ENCODE measurements around the gene STIL.
"Not testable (repeated sequence)": the region's sequence is repeated elsewhere in the genome, so short reads cannot be mapped to it uniquely, and the experiment has no call there.

The STIL gene

DNA sequence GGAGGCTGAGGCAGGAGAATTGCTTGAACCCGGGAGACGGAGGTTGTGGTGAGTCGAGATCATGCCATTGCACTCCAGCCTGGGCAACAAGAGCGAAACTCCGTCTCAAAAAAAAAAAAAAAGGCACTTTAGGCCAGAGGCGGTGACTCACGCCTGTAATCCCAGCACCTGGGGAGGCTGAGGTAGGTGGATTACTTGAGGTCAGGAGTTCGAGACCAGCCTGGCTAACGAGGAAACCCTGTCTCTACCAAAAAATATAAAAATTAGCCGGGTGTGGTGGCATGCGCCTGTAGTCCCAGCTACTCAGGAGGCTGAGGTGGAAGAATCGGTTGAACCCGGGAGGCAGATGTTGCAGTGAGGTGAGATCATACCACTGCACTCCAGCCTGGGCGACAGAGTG, 6.0 kb upstream of the STIL start:
- DNase-seq (ENCODE audit: low read depth) = not testable (repeated sequence)

DNA sequence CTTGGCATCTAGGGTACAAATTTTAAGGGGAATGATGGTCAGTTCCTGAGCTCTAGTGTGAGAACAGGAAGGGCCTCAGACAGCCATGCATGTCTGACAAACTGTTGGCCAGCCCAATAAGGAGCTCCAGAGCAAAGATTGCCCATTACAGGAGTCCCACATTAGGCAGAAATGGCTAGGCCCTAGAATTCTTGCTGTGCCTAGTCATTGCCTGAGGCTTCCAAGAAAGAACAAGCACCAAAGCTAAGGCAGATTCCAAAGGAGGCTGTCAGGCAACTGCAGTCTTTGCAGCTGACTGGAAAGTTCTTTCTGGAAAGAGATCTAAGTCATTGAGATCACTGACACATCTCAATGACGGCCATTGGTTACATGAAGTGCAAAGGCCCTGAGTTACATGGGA, 3.9 kb upstream of the STIL start:
- DNase-seq (ENCODE audit: low read depth) = no peak

DNA sequence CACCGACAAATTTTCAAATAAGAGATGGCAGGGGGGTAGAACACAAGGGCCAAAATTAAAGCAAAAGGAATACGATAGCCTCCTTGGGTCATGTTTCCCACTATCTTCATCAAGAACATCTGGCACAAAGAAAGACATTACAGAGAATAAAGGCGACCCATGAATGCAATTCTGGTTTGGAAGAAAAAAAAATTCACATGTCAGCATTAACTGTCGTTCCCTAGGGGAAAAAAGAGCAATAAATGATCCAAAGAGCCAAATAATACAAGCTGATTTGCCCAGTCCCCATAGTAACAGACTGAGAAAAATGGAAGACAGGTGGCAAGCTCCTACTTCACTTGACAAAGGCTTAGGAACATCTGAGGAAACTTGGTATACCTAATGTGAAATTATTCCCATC, 4.5 kb downstream of the STIL start:
- no peak for DNase-seq (ENCODE audit: low read depth)

DNA sequence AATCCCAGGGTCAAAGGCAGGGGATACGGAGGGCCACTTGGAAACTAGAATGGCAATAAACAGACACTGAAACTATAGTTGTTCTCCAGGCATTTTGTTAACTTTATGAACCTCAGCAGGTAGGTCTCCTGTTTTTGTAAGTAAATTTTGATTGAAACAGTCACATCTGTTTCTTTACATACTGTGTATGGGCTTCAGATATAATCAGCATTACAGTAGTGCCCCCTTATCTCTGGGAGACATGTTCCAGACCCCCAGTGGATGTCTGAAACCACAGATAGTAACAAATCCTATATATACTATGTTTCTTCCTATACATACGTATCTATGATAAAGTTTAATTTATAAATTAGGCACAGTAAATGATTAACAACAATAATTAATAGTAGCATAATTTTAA, 11.5 kb downstream of the STIL start:
- DNase-seq (ENCODE audit: low read depth) = no peak

DNA sequence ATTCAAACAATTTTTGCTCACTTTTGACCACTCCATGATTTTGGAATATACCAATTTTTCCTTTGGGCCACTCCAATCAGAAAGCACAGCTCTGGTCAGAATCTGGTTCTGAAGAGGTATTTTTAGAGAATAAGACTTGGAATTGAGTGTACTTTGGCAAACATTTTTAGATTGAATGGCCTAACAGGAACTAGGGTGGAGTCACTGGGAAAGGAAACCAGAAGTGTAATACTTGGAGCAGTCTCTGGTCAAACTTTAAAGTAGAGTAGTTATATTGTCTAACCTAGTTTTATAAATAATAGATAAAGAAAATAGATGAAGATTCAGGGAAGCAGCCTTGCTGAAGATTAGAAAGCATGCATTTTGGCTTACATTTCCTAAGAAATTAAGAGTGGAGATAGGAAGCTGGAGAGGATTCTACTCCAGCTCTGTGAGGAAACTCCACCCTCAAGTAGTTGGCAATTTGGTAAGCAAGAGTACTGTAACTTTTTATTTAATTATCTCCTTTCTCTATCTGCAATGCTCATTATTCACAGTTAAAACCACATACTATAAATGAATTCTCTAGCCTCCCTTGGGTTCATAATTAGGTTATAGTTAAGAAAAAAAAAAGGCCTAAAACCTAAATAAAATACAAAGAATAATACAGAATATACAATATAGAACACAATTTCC, 15.8 kb downstream of the STIL start:
- no peak for DNase-seq (ENCODE audit: low read depth)

DNA sequence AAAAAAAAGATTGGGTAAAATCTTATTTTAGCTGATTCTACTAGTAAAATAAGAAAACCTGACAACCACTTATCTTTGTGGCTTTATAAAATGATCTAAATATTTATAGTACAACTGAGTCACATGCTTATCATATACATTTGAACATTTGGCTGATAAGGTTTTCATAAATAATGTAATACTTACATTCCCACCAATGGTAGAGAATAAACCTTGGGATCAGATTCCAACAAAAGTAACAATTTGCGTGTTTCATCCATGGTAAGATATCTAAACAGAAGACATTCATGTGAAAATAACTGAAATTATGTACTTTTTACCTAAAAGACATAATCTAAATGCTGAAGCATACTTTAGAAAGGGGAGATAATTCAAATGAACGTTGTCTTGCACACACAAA, 18.4 kb downstream of the STIL start:
- DNase-seq (ENCODE audit: low read depth) = no peak

DNA sequence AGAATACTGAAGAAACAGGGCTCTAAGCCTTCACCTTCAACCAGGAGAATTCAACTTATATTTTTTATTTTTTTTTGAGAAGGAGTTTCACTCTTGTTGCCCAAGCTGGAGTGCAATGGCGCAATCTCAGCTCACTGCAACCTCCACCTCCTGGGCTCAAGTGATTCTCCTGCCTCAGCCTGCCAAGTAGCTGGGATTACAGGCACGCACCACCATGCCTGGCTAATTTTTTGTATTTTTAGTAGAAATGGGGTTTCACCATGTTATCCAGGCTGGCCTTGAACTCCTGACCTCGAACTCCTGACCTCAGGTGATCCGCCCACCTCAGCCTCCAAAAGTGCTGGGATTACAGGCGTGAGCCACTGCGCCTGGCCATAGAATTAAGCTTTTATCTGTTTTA, 19.1 kb downstream of the STIL start:
- not testable (repeated sequence) for DNase-seq (ENCODE audit: low read depth)

DNA sequence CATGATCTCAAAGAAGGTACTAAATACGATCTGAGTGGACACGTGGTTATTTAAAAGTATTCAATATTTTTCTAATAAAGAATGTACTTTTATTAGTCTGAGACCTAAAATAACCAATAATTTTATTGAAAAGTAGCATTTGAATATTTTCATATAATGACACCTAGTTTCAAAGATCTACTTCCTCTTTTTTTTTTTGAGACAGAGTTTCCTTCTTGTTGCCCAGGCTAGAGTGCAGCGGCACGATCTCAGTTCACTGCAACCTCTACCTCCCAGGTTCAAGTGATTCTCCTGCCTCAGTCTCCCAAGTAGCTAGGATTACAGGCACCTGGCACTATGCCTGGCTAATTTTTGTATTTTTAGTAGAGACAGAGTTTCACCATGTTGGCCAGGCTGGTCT, 25.8 kb downstream of the STIL start:
- not testable (repeated sequence) for DNase-seq (ENCODE audit: low read depth)

DNA sequence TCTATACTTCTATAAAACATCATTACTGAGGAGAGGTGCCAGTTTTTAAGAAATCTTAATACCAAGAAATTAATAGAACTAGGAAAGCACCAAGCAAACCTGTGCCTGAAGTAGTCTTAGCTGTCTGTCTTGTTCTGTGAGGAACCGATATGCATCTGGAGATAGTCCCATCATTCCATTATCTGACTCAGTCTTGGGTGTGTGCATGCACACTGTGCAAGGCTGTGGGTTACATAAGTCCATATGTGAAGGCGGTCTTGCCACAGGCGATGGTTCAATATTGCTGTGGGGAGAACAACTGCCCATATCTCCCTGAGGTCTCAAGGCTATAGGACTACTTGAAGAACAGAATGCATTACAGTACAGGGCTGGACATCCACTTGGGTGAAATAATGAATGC, 33.8 kb downstream of the STIL start:
- DNase-seq (ENCODE audit: low read depth) = no peak

DNA sequence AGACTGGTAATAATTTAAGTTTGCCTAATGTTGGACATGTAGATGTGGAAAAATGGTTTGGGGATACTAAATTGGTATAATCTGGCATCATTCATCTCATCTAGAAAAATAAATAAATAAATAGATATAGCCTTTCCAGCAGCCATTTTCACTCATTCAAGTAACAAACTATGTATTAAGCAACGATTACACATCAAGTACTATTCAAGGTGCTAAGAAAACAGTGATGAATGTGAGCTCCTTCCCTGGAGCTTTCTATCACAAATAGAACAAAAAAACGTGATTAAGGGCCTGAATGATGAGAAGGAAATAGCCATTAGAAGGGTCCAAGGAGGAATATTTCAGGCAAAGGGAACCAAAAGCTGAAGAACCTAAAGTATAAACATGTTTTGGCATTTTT, 37.1 kb downstream of the STIL start:
- no peak for DNase-seq (ENCODE audit: low read depth)

DNA sequence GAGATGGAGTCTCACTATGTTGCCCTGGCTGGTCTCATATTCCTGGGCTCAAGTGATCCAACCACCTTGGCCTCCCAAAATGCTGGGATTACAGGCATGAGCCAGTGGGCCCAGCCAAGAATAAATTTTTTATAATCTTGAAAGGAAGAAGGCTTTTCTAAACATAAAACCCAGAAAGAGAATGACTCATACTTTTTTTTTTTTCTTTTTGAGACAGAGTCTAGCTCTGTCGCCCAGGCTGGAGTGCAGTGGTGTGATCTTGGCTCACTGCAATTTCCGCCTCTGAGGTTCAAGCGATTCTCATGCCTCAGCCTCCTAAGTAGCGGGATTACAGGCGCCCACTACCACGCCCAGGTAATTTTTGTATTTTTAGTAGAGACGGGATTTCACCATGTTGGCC, 38.1 kb downstream of the STIL start:
- not testable (repeated sequence) for DNase-seq (ENCODE audit: low read depth)

DNA sequence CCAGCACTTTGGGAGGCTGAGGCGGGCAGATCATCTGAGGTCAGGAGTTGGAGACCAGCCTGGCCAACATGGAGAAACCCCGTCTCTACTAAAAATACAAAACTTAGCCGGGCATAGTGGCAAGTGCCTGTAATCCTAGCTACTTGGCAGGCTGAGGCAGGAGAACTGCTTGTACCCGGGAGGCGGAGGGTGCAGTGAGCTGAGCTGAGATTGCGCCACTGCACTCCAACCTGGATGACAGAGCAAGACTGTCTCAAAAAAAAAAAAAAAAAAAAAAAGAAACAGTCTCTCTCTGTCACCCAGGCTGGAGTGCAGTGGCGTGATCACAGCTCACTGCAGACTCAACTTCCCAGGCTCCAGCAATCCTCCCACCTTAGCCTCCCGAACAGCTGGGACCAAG, 48.4 kb downstream of the STIL start:
- not testable (repeated sequence) for DNase-seq (ENCODE audit: low read depth)

DNA sequence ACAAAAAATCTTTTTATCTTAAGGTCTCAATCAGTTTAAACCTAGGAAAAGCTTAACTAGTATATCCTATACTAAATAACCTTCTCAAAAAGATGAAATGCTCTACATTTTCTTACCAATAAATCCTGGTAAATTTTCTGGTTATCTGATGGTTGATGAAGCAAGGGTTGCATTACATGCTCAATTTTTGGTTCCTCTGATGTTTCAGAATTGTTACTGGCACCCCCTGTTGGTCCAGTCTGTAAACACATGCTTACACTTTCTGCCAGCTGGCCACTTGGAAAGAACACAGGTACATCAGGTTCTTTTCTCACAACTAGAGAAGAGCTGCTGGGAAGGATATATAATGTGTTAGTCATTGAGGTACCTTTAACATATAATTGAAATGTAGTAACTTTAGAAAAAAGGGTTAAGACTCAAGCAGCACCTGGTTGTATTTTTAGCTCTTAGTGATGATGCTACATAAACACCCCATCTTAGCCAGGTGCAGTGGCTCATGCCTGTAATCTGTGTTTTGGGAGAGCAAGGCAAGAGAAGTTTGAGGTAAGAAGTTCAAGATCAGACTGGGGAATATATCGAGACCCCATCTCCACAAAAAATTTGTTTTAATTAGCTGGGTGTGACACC, 51.0 kb downstream of the STIL start:
- peak; percentile 25 for DNase-seq (ENCODE audit: low read depth)

DNA sequence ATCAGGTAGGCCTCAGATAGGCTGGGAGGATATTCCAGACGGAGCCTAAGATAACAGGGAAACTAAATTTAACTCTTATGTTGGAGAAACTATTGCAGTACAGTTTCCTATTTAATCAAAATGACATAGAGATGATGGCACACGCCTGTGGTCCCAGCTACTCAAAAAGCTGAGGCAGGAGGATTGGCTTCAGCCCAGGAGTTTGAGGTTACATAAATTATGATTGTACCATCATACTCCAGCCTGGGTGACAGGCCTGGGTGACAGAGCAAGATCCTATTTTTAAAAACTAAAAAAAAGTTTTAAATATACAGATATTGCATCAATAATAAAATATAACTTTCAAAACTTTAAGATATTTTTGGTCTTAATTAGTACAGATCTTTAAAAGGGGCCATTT, 56.7 kb downstream of the STIL start:
- no peak for DNase-seq (ENCODE audit: low read depth)

DNA sequence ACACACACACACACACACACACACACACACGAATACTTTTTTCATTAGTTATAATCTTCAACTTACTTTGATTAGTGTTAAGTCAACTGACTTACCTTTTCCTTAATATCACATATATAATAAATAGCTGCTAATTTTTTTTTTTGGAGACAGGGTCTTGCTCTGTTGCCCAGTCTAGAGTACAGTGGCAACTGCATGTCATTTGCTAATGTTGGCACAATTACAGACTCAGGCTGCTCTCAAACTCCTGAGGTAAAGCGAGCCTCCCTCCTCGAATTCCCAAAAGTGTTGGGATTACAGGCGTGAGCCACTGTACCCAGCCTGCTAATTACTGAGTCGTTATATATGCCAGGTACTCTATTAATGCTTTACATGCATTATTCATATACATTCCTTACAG, 61.2 kb downstream of the STIL start:
- DNase-seq (ENCODE audit: low read depth) = no peak

DNA sequence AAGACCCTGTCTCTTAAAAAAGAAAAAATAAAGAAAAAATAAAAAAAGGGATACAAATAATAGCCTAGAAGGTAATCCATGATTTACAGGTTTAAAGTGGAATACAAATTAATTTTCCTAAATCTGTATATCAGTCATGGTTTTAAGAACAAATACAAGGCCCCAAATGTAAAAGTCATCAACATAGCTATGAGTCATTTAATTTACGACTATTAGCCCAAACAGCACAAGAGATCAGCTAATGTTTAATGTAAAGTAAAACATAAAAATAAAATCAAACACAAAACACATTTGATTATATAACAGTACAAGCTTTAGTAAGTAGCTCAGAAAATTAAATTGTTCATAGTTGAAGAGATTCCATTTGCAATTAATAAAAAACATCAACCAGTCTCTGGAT, 61.6 kb downstream of the STIL start:
- DNase-seq (ENCODE audit: low read depth) = no peak

DNA sequence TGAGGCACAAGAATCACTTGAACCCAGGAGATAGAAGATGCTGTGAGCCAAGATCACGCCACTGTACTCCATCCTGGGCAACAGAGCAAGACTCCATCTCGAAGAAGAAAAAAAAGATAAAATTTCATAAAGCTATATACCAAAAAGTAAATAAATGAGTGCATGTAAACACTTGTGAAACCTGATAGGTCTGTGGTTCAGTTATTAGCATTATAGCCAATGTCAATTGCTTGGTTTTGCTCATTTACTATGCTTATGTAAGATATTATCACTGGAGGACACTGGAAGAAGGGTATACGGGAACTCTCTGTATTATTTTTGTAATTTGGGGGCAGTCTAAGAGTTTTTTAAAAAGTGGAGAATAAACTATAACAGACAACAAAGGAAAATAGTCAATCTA, 64.2 kb downstream of the STIL start:
- DNase-seq (ENCODE audit: low read depth) = no peak

DNA sequence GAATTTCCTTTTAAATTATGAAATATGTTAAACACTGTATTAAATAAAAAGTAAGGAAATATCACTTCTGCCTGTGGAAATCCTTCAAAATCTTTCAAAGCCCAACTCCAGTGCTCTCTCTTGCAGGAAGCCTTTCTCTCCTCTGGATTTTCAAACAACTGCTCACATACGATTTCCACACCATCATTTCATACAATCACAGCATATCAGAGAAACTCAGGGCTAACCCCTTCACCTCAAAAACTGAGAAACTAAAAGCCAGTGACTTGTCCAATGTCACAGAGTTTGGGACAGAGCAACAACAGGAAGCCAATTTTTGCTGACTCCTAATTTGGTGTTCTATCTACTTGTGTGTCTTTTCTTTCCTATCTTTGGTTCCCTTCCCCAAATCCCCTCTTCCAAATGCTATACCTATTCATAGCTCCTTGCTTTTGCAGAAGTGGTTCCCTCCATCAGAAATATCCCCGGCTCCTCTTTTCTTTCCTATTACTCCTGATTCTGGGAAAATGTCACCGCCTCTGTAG, 69.5 kb downstream of the STIL start:
- no peak for DNase-seq (ENCODE audit: low read depth)

DNA sequence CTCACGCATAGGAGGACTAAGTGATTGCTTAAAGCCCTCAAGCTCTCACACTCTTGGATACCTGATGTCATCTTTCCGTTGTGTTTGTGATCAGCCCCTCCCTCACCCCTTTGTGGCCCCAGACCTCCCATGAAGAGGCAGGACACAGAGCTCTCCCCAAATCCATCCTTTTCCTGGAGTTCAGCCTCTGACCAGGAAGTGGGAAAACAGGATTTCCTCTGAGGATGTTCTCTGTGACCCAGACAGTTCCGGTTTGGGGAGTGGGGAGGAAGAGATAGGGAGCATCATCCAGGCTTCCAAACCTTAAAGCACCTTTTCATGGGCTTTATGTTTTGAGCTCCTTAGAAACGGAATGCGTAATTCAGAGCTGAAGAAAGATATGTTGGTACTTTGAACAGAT, 70.0 kb downstream of the STIL start:
- no peak for DNase-seq (ENCODE audit: low read depth)

DNA sequence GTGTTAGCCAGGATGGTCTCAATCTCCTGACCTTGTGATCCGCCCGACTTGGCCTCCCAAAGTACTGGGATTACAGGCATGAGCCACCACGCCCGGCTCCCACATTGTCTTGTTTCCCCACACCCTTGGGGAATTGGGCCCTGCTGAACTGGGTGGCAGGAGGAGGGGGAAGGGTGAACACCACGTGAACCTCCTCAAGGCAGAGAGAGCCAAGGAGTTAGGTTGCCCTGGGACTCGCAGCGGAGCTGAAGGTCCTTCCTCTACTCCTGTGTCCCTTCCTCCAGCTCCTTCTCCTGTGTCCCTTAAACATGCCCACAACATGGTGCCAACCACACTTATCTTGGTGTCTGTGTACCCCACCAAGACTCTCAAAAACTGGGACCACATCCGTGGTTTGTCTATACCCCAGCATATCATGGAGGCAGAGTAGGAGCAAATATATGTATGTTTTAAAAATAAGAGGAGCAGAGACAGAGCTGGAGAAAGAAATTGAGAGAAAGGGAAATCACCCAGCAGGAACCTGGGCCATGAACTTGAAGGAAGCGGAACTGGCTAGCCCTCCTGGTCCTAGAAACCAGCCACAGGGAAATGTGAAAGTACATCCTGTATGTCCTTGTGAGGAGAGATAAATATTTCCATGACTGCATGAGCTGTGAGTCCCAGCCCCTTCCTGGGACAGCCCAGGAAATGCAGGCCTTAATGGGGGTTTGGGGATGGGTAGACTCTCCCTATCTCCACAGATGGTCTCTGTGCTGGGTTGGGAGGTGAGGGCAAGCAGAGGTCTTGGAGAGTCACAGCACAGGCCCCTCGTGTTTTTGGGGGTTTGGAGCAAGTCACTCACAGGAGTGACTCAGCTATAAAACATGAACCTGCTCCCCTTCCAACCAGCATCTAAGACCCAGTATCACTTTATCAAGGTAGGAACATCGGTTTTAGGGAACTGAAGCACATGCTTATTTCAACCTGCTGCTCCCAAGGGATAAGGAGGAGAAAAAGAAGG, 72.5 kb downstream of the STIL start:
- DNase-seq (ENCODE audit: low read depth) = no peak

DNA sequence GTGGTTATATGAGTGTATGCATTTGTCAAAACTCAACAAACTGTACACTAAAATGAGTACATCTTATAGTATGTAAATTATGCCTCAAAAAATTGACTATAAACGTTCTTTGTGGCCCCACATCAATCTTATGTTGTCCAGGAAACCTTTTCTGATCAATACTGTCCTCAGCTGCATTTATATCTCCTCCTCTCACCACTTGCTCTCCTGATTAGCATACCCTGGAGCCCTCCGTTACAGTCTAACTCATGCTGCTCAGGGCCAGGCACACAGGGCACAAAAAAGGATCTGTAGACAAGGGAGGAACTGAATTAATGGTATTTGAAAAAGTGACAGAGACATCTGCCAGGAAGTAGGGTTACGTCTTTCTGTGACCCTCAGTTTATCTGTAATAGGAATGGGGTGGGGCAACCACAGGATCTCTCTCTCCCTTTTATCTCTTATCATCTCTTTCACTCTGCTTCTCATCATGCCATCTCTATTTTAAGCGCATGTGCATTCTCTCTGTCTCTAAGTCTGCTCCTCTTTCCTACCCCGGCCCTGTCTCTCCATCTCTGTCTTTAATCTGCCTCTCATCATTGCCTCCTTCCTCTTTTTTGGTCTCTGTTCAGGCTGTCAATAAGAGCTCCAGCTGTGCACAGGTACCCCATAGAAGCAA, 74.9 kb downstream of the STIL start:
- no peak for DNase-seq (ENCODE audit: low read depth)

DNA sequence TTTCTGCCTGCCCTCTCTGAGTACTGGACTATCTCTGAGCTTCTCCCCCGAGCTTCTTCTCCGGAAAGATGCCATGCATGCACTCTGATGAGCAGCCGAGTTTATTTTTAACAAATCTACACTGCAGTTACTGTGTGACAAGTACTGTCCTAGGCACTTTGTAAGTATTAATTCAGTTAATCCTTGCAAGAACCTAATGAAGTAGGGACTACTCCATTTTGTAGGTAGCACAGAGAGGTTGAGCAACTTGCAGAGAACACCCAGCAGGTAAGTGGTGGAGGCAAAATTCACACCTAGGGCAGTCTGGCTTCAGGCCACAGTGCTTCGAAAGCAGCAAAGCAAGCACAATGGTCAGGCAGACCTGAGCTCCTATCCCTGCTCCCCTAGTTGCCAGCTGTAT, 78.1 kb downstream of the STIL start:
- no peak for DNase-seq (ENCODE audit: low read depth)
